Left lung (tissue), 10 donors: ENCODE measurements around the gene ZNF502. TPM values are rescaled to one million over a fixed set of nuclear protein-coding genes. Genes with fewer than 3 reads are reported as not detected.

Experiments
- ATAC-seq: fragments of 200-7000 bp; cut with Tn5 transposase; one replicate; pipeline ENCODE4 v1.9.1; 2020; ENCODE audit warnings: moderate library complexity
- DNase-seq, 4 donors: peaks; one replicate each; pipeline ENCODE4 v3.0.0-alpha.2; 2013 to 2020
- H3K27ac ChIP-seq, 2 donors: fragments of 200-600 bp; sonication (generic) in 1 of 2; one replicate each; pipeline versions ENCODE4 v1.5.0 to v1.8.0; 2020 to 2021
- H3K27me3 ChIP-seq, 2 donors: fragments of 200-600 bp; sonication (generic) in 1 of 2; one replicate each; pipeline versions ENCODE4 v1.5.0 to v1.8.0; 2020 to 2021
- H3K36me3 ChIP-seq, 2 donors: fragments of 200-600 bp; sonication (generic) in 1 of 2; one replicate each; pipeline versions ENCODE4 v1.5.0 to v1.8.0; 2020 to 2021
- H3K4me1 ChIP-seq, 2 donors: fragments of 200-600 bp; one replicate each; pipeline ENCODE4 v1.8.0; 2021
- H3K4me3 ChIP-seq, 2 donors: fragments of 200-600 bp; sonication (generic) in 1 of 2; one replicate each; pipeline versions ENCODE4 v1.5.0 to v1.8.0; 2020 to 2021; ENCODE audit warnings: mild to moderate bottlenecking in 1 of 2
- H3K9me3 ChIP-seq, 2 donors: fragments of 200-600 bp; sonication (generic) in 1 of 2; one replicate each; pipeline versions ENCODE4 v1.5.0 to v1.8.0; 2020 to 2021
- CTCF ChIP-seq, 2 donors: fragments of 200-600 bp; sonication (generic) in 1 of 2; IDR thresholded peaks; one replicate each; pipeline versions ENCODE4 v1.5.0 to v1.8.0; 2021; ENCODE audit warnings: antibody characterized with exemption in 2 of 2
- intact Hi-C, 2 donors: fragments of 100-400 bp; cut with DNase I; formaldehyde crosslinking; loops; one replicate each; pipeline versions ENCODE4 v1.11.2 to v1.14.2; 2022
- polyA plus RNA-seq, 6 donors: library from polyadenylated mRNA; unstranded; fragments of 120-200 nt; gene quantifications; one replicate each; pipeline ENCODE4 v1.2.1, GENCODE V29; 2013; ENCODE audit not compliant: insufficient read length in 6 of 6
- total RNA-seq, 2 donors: library from RNA; stranded (reverse); fragmentation: NEBNext Ultra II Directional; extraction: Animal tissue kit (Norgen Biotek cat#: 25700); gene quantifications; one replicate each; pipeline ENCODE4 v1.2.1, GENCODE V29; 2021
- donor health status: DM: no; HTN: yes; CAD: no.
- donor health status: DM: no; HTN: no; CAD: no.

The ZNF502 gene
- total and polyA plus RNA-seq, 8 donors: 3.6 to 13.6 (median 12.1) TPM

- H3K27me3 ChIP-seq: peaks cover 0 to 23% of the 10 kb centered on the region in 2 donors
- peak overlapping the region; percentile 49 to 66 for H3K4me3 ChIP-seq
- H3K4me1 ChIP-seq: peaks cover 0 to 6% of the 10 kb centered on the region in 2 donors
- peaks cover 0 to 3% of the 10 kb centered on the region in 2 donors for H3K36me3 ChIP-seq
- DNase-seq: peak; percentile 63 to 91 (median 78)
- intact Hi-C loops: no loop called here
- peaks cover 0 to 37% of the 10 kb centered on the region in 2 donors for H3K9me3 ChIP-seq
- ATAC-seq: peak; percentile 85
- peak overlapping the region in 1 of 2 donors; percentile 4 for H3K27ac ChIP-seq
- TF ChIP-seq CTCF (IDR thresholded peaks at IDR 0.05): no peak
Measured at GRCh38 chr3:44685128-44685800, 27.2 kb upstream of the ZNF502 start.

GRCh38 chr3:44687898-44688297 lies 24.6 kb upstream of the ZNF502 start:
- TF ChIP-seq CTCF (IDR thresholded peaks at IDR 0.05): no peak
- Histone ChIP-seq H3K4me1 (peaks cover 0 to 6% of the 10 kb centered on the region in 2 donors), H3K27ac (peak overlapping the region; percentile 62 to 65), H3K4me3 (no peak overlapping the region), H3K36me3 (no peaks in the 10 kb centered on the region), H3K9me3 (peaks cover 0 to 21% of the 10 kb centered on the region in 2 donors), H3K27me3 (peaks cover 0 to 23% of the 10 kb centered on the region in 2 donors)
- no peak for DNase-seq
- ATAC-seq: peak; percentile 60
- intact Hi-C loops: no loop called here

GRCh38 chr3:44721231-44722102 lies 9.0 kb downstream of the ZNF502 start:
- peaks cover 15 to 100% of the 10 kb centered on the region in 2 donors for H3K9me3 ChIP-seq
- no peak overlapping the region for H3K4me3 ChIP-seq
- no peak overlapping the region for H3K27ac ChIP-seq
- no peak for ATAC-seq
- no peaks in the 10 kb centered on the region for H3K4me1 ChIP-seq
- no peaks in the 10 kb centered on the region for H3K27me3 ChIP-seq
- no peak for DNase-seq
- intact Hi-C loops: no loop called here
- no peak for TF ChIP-seq CTCF (IDR thresholded peaks at IDR 0.05)
- H3K36me3 ChIP-seq: peaks cover 0 to 56% of the 10 kb centered on the region in 2 donors

- H3K9me3 ChIP-seq: peaks cover 15 to 100% of the 10 kb centered on the region in 2 donors
- no peak for TF ChIP-seq CTCF (IDR thresholded peaks at IDR 0.05)
- intact Hi-C loops: no loop called here
- H3K27ac ChIP-seq: no peak overlapping the region
- ATAC-seq: no peak
- DNase-seq: no peak
- H3K4me1 ChIP-seq: no peaks in the 10 kb centered on the region
- H3K4me3 ChIP-seq: no peak overlapping the region
- H3K27me3 ChIP-seq: no peaks in the 10 kb centered on the region
- peaks cover 0 to 56% of the 10 kb centered on the region in 2 donors for H3K36me3 ChIP-seq
Measured at GRCh38 chr3:44722103-44722401, 9.6 kb downstream of the ZNF502 start.

- DNase-seq (peak; percentile 88 to 98 (median 94)), ATAC-seq (peak; percentile 100)
- Histone ChIP-seq H3K4me3 (peak within 1 kb of the TSS; percentile 63 to 87), H3K9me3 (peaks cover 6 to 92% of the 10 kb centered on the region in 2 donors), H3K4me1 (peaks cover 0 to 10% of the 10 kb centered on the region in 2 donors), H3K36me3 (peaks cover 0 to 36% of the 10 kb centered on the region in 2 donors), H3K27me3 (no peaks in the 10 kb centered on the region), H3K27ac (peak within 1 kb of the TSS; percentile 33 to 65)
- no peak for TF ChIP-seq CTCF (IDR thresholded peaks at IDR 0.05)
- intact Hi-C loops: no loop called here
Measured at GRCh38 chr3:44729384-44729910, 17.0 kb downstream of the ZNF502 start, which contains the start of gene ZNF501. ZNF501 (plus strand) TSS chr3:44729635; CDS start chr3:44734422, 4,787 bp downstream.
